Karpas-422 (cell line): Measurements from ENCODE around the gene PYDC1. TPM values are rescaled to one million over a fixed set of nuclear protein-coding genes. Genes with fewer than 3 reads are reported as not detected.

Experiments
- DNase-seq: peaks from one replicate; pipeline ENCODE4 v3.0.0-alpha.2; 2015
- H2AFZ ChIP-seq: fragments of 200-600 bp; sonication (generic); 2 replicates; pipeline ENCODE4 v1.6.1; 2014; ENCODE audit warnings: antibody characterized with exemption, low read length, mixed read lengths
- H3K27ac ChIP-seq: fragments of 200-600 bp; sonication (generic); 2 replicates; pipeline ENCODE4 v1.5.1; 2014; ENCODE audit warnings: mild to moderate bottlenecking, low read length, moderate library complexity
- H3K27me3 ChIP-seq: fragments of 200-600 bp; sonication (generic); 2 replicates; pipeline ENCODE4 v1.6.1; 2014; ENCODE audit warnings: low read length, mixed read lengths
- H3K36me3 ChIP-seq: fragments of 200-600 bp; sonication (generic); 2 replicates; pipeline ENCODE4 v1.6.1; 2014; ENCODE audit warnings: low read length, mixed read lengths; ENCODE audit not compliant: insufficient read depth
- H3K4me1 ChIP-seq: fragments of 200-600 bp; sonication (generic); 2 replicates; pipeline ENCODE4 v1.6.1; 2014; ENCODE audit warnings: mild to moderate bottlenecking, low read length, mixed read lengths
- H3K4me2 ChIP-seq: fragments of 200-600 bp; sonication (generic); 2 replicates; pipeline ENCODE4 v1.6.1; 2014; ENCODE audit warnings: low read length, low read depth, mild to moderate bottlenecking; ENCODE audit not compliant: poor library complexity, severe bottlenecking
- H3K4me3 ChIP-seq: fragments of 200-600 bp; sonication (generic); 2 replicates; pipeline ENCODE4 v1.5.1; 2014; ENCODE audit warnings: mild to moderate bottlenecking, antibody characterized with exemption, low read length, mixed read lengths
- H3K79me2 ChIP-seq: fragments of 200-600 bp; sonication (generic); 2 replicates; pipeline ENCODE4 v1.6.1; 2014; ENCODE audit warnings: mild to moderate bottlenecking, low read length, mixed read lengths
- H3K9ac ChIP-seq: fragments of 200-600 bp; sonication (generic); 2 replicates; pipeline ENCODE4 v1.6.0; 2014; ENCODE audit warnings: low read length
- H3K9me2 ChIP-seq: fragments of 200-600 bp; sonication (generic), shearing (Covaris generic); replicated peaks from 2 replicates; pipeline ENCODE4 v1.6.0; 2014; ENCODE audit warnings: mild to moderate bottlenecking, low read length, moderate library complexity; ENCODE audit not compliant: insufficient read depth
- H3K9me3 ChIP-seq: fragments of 300-700, 200-600 bp; sonication (generic); 2 replicates; pipeline ENCODE4 v1.6.1; 2014; ENCODE audit warnings: low read length, mixed read lengths
- H4K20me1 ChIP-seq: fragments of 200-600 bp; sonication (generic); 2 replicates; pipeline ENCODE4 v1.6.1; 2014; ENCODE audit warnings: mild to moderate bottlenecking, antibody characterized with exemption, low read length, low read depth; ENCODE audit not compliant: insufficient read depth
- total RNA-seq: library from RNA; depleted of rRNA; stranded (reverse); fragments of >200 nt; shearing (Covaris generic); gene quantifications from 2 replicates; pipeline ENCODE4 v1.2.3, GENCODE V29; 2014; ENCODE audit warnings: low replicate concordance

Gene PYDC1
- total RNA-seq, 1 experiment from 2014 or later, result not detected

DNA sequence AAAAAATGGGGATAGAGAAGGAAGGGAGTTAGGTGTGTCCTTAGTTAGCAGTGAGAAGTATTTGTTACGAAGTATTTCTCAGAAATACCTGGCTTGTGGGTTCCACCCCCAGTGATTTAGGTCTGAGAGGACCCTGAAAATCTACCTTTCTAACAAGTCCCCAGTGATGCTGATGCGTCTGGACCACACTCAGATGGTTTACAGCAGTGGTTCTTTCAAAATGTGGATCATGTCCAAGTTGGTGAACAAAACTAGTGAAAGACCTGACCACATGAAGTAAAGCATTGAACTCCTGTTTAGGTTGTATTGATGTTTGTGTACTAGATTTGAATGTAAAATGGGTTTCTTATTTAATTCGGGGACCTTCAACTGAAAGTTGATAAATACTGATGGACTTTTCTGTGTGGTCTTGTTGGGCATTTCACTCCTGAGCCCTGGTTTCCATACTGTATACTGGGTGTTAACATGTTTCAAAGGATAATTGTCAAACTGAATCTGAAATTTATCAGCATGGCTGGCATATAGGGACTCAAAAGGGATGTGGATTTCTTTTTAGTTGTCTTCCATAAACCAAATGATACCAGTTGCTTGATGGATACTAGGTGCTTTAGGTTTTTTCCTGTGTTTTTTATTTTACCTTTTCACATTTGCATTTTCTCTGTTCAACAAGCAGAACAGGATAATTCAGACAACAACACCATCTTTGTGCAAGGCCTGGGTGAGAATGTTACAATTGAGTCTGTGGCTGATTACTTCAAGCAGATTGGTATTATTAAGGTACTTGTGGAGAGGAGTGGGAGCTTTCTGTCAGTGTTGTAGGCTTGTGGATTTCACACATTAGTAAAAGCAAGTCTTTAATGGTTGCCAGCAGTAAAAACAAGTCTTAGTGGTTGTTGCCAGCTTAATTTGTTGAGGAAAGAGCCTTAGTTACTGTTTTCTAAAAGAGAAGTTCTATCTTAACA, 28.2 kb downstream of the PYDC1 start:
- no peak overlapping the region for H3K27ac ChIP-seq
- H3K27me3 ChIP-seq, result no peaks in the 10 kb centered on the region
- H3K4me3 ChIP-seq, result no peak overlapping the region
- no peaks in the 10 kb centered on the region for H3K9me3 ChIP-seq
- H3K4me2 ChIP-seq, result no peak overlapping the region
- no peak overlapping the region for H3K9ac ChIP-seq
- peaks cover 64% of the 10 kb centered on the region for H4K20me1 ChIP-seq
- DNase-seq, result no peak
- peaks cover 35% of the 10 kb centered on the region for H3K79me2 ChIP-seq
- H2AFZ ChIP-seq, result no peak overlapping the region
- no peaks in the 10 kb centered on the region for H3K4me1 ChIP-seq
- peaks cover 94% of the 10 kb centered on the region for H3K36me3 ChIP-seq
- no peaks in the 10 kb centered on the region for H3K9me2 ChIP-seq

DNA sequence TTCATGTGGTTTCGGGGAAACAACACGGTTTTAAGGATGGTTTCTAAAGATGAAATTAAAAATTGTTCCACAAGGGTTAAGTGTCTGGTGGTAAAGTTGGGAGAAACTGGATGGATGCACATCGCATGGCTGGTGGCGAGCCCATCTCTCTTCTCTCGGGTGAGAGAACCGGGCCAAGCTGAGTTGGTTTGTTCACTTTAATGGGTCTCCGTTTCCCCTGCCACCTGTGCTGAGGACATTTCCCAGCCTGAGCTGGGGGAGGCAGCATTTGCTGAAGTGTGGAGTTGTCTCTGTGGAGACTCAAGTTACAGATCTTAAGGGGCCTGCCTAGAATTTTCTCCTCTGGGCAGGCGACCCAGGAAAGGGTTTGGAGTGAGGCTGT, 29.1 kb downstream of the PYDC1 start:
- Histone ChIP-seq H2AFZ (no peak overlapping the region), H3K9ac (no peak overlapping the region), H3K4me2 (no peak overlapping the region), H3K4me3 (no peak overlapping the region), H3K79me2 (peaks cover 45% of the 10 kb centered on the region), H3K36me3 (peaks cover 94% of the 10 kb centered on the region), H3K27me3 (no peaks in the 10 kb centered on the region), H3K4me1 (no peaks in the 10 kb centered on the region), H3K9me3 (no peaks in the 10 kb centered on the region), H4K20me1 (peaks cover 69% of the 10 kb centered on the region), H3K27ac (no peak overlapping the region), H3K9me2 (no peaks in the 10 kb centered on the region)
- DNase-seq, result no peak

DNA sequence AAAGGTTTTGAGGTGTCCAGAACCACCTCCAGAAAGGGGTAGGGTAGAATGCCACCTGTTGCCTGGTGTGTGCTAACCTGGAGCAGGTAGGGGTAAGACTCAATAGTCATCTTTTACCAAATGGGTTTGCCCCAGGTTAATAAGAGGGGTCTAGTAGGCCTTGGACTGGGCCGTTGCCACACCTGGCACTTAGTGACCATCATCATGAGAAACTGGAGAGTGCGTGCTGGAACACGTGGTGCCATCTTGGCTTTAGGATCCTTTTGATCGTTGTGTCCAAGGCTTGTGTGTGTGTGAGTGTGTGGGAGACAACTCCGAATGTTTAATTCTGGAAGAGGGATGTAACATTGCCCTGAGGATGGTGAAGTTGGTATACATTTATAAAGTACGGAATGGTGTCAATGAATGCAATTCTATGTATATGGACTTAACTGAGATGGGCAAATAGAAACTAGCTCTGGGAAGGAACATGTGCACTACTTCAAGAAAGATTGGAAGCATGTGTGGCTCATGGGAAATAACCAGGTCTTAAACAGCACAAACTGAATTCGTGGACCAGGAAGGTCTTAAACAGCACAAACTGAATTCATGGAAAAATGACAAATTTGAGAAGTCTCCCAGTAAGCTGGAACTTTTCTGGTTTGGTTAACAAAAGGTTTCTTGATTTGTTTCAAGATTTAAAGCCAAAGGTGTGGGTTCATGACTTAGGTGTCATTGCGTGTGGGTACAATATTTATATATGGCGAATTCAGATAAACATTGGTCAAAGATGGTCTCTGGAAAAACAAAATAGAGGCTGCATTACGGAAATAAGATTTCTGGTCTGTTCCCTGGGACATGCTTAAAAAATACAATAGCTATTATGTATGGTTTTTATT, 29.8 kb downstream of the PYDC1 start:
- H4K20me1 ChIP-seq, result peaks cover 76% of the 10 kb centered on the region
- H3K4me1 ChIP-seq, result peaks cover 6% of the 10 kb centered on the region
- H3K27ac ChIP-seq, result no peak overlapping the region

GRCh38 chr16:31186176-31186575, 30.8 kb downstream of the PYDC1 start:
- Histone ChIP-seq H3K9me2 (no peaks in the 10 kb centered on the region), H3K4me1 (peaks cover 16% of the 10 kb centered on the region), H3K79me2 (peaks cover 61% of the 10 kb centered on the region), H3K36me3 (peaks cover 94% of the 10 kb centered on the region), H3K27ac (no peak overlapping the region), H3K4me2 (no peak overlapping the region), H3K27me3 (no peaks in the 10 kb centered on the region), H2AFZ (no peak overlapping the region), H3K9ac (no peak overlapping the region), H3K9me3 (no peaks in the 10 kb centered on the region), H3K4me3 (no peak overlapping the region), H4K20me1 (peaks cover 86% of the 10 kb centered on the region)
- DNase-seq, result no peak

More for the DNA sequence above, 29.8 kb downstream of the PYDC1 start:
- Histone ChIP-seq H3K9me3 (no peaks in the 10 kb centered on the region), H3K4me2 (no peak overlapping the region), H3K79me2 (peaks cover 51% of the 10 kb centered on the region), H3K9me2 (no peaks in the 10 kb centered on the region), H3K4me3 (no peak overlapping the region), H3K27me3 (no peaks in the 10 kb centered on the region), H3K36me3 (peaks cover 94% of the 10 kb centered on the region), H2AFZ (no peak overlapping the region), H3K9ac (no peak overlapping the region)
- DNase-seq, result no peak

DNA sequence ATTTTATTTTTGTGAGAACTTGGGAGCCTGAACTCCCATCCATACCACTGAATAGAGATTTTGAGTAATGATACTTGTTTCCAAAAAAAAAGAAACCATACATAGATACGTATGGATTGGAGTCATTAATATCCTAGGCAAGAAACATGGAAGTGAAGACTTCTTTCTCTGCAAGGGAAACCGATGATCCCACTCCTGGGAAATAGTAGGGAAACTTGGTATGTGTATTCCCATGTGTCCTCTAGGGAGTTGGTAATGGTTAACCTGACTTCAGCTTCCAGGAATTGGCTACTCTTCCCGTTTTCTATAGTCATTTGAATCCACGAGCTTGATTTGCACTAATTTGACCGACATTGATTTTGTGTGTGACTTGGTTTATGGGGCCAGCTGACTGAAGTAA, 31.6 kb downstream of the PYDC1 start:
- no peak overlapping the region for H2AFZ ChIP-seq
- peaks cover 88% of the 10 kb centered on the region for H4K20me1 ChIP-seq
- H3K9ac ChIP-seq, result no peak overlapping the region
- no peak overlapping the region for H3K4me3 ChIP-seq
- H3K4me2 ChIP-seq, result no peak overlapping the region
- no peak overlapping the region for H3K27ac ChIP-seq
- H3K27me3 ChIP-seq, result no peaks in the 10 kb centered on the region
- peaks cover 90% of the 10 kb centered on the region for H3K36me3 ChIP-seq
- H3K79me2 ChIP-seq, result peaks cover 69% of the 10 kb centered on the region
- DNase-seq, result no peak
- peaks cover 17% of the 10 kb centered on the region for H3K4me1 ChIP-seq
- no peaks in the 10 kb centered on the region for H3K9me2 ChIP-seq
- H3K9me3 ChIP-seq, result no peaks in the 10 kb centered on the region

GRCh38 chr16:31184888-31185287, 32.0 kb downstream of the PYDC1 start:
- Histone ChIP-seq H4K20me1 (peaks cover 83% of the 10 kb centered on the region), H3K4me1 (peaks cover 17% of the 10 kb centered on the region), H3K79me2 (peaks cover 74% of the 10 kb centered on the region), H3K9ac (no peak overlapping the region), H3K9me3 (no peaks in the 10 kb centered on the region), H2AFZ (no peak overlapping the region), H3K4me2 (no peak overlapping the region), H3K4me3 (no peak overlapping the region), H3K27me3 (no peaks in the 10 kb centered on the region), H3K36me3 (peaks cover 85% of the 10 kb centered on the region), H3K9me2 (no peaks in the 10 kb centered on the region), H3K27ac (no peak overlapping the region)
- DNase-seq, result peak; percentile 38

- Histone ChIP-seq H3K4me3 (no peak overlapping the region), H3K9me3 (no peaks in the 10 kb centered on the region), H3K27ac (no peak overlapping the region), H4K20me1 (peaks cover 72% of the 10 kb centered on the region), H2AFZ (no peak overlapping the region), H3K36me3 (peaks cover 74% of the 10 kb centered on the region), H3K27me3 (no peaks in the 10 kb centered on the region), H3K79me2 (peaks cover 78% of the 10 kb centered on the region), H3K9me2 (no peaks in the 10 kb centered on the region), H3K4me2 (no peak overlapping the region), H3K9ac (no peak overlapping the region), H3K4me1 (peaks cover 24% of the 10 kb centered on the region)
- peak; percentile 34 for DNase-seq
Measured at GRCh38 chr16:31183432-31184428, 33.2 kb downstream of the PYDC1 start.
